Lower leg skin (tissue), 4 donors: ENCODE measurements around the gene CD177. TPM values are rescaled to one million over a fixed set of nuclear protein-coding genes. Genes with fewer than 3 reads are reported as not detected.

Experiments used
- DNase-seq, 2 donors: peaks; one replicate each; pipeline ENCODE4 v3.0.0-alpha.2; 2019; ENCODE audit warnings: low spot score in 2 of 2
- H3K4me3 ChIP-seq: fragments of 200-600 bp; sonication (generic); 2 replicates; pipeline ENCODE4 v1.5.1; 2017; ENCODE audit warnings: mild to moderate bottlenecking, low read depth; ENCODE audit not compliant: poor library complexity, severe bottlenecking
- CTCF ChIP-seq, 3 donors: fragments of 450-650 bp; IDR thresholded peaks; one replicate each; pipeline ENCODE4 v1.5.1; 2016; ENCODE audit warnings: antibody characterized with exemption in 3 of 3, mild to moderate bottlenecking in 3 of 3, moderate library complexity in 2 of 3
- POLR2A ChIP-seq, 2 donors: fragments of 450-650 bp; IDR thresholded peaks; one replicate each; pipeline ENCODE4 v1.6.1; 2016 to 2017; ENCODE audit warnings: antibody characterized with exemption in 2 of 2, mild to moderate bottlenecking in 1 of 2, moderate library complexity in 1 of 2
- WGBS, 2 donors: methylation state at CpG; one replicate each; pipeline ENCODE4 v1.1.5; 2018; 5-methylcytosine and 5-hydroxymethylcytosine counted together
- intact Hi-C: fragments of 100-400 bp; cut with DNase I; formaldehyde crosslinking; loops from one replicate; pipeline ENCODE4 v1.15.0; 2023; ENCODE audit warnings: low total_unique reads
- total RNA-seq, 4 donors: library from RNA; depleted of rRNA; stranded (reverse); fragments of >200 nt; gene quantifications; one replicate each; pipeline ENCODE4 v1.1.0, GENCODE V29; 2016

The CD177 gene
- total RNA-seq, 4 donors from 2014 or later, result 0.34 to 0.94 (median 0.63) TPM; not detected in 1

- no peak overlapping the region for H3K4me3 ChIP-seq
- 74 to 93% methylated on average over 3 of the region's 3 CpGs for WGBS, 2 donors
- intact Hi-C loops, result no loop called here
- no peak for DNase-seq
- TF ChIP-seq CTCF (IDR thresholded peaks at IDR 0.05) (no peak), POLR2A (IDR thresholded peaks at IDR 0.05) (no peak)
Measured at GRCh38 chr19:43310221-43310620, 43.3 kb upstream of the CD177 start.

GRCh38 chr19:43311256-43311655 is 42.2 kb upstream of the CD177 start:
- no peak overlapping the region for H3K4me3 ChIP-seq
- 80 to 84% methylated on average over 6 of the region's 6 CpGs for WGBS, 2 donors
- DNase-seq, result no peak
- no peak for TF ChIP-seq CTCF (IDR thresholded peaks at IDR 0.05)
- TF ChIP-seq POLR2A (IDR thresholded peaks at IDR 0.05), result no peak
- intact Hi-C loops, result no loop called here

GRCh38 chr19:43311706-43312105 is 41.8 kb upstream of the CD177 start:
- no peak overlapping the region for H3K4me3 ChIP-seq
- TF ChIP-seq POLR2A (IDR thresholded peaks at IDR 0.05) (no peak), CTCF (IDR thresholded peaks at IDR 0.05) (no peak)
- DNase-seq, result no peak
- WGBS, 2 donors, result 79 to 88% methylated on average over 2 of the region's 2 CpGs
- intact Hi-C loops, result no loop called here

GRCh38 chr19:43313711-43314495 is 39.6 kb upstream of the CD177 start:
- intact Hi-C loops, result no loop called here
- DNase-seq, result no peak
- TF ChIP-seq CTCF (IDR thresholded peaks at IDR 0.05) (no peak), POLR2A (IDR thresholded peaks at IDR 0.05) (no peak)
- no peak overlapping the region for H3K4me3 ChIP-seq
- 81 to 87% methylated on average over 12 of the region's 12 CpGs for WGBS, 2 donors

GRCh38 chr19:43315851-43316250 is 37.6 kb upstream of the CD177 start:
- no peak for TF ChIP-seq CTCF (IDR thresholded peaks at IDR 0.05)
- DNase-seq, result no peak
- intact Hi-C loops, result no loop called here
- 86 to 87% methylated on average over 15 of the region's 15 CpGs for WGBS, 2 donors
- H3K4me3 ChIP-seq, result no peak overlapping the region
